Endothelial cell of umbilical vein (primary cell): ENCODE results near the gene MID2. TPM values are rescaled to one million over a fixed set of nuclear protein-coding genes. Genes with fewer than 3 reads are reported as not detected.

Experiments used
- BruUV-seq: library from RNA; stranded (reverse); fragments of 400-500 nt; replicated peaks from 2 replicates; lab custom pipeline; 2021; lab: Mats Ljungman, UMichigan
- CTCF ChIA-PET: fragments of 300-600, 350-600 bp; sonication (Branson Sonifier 250); formaldehyde crosslinking; loops from one replicate; lab custom pipeline; 2021; ENCODE audit warnings: antibody characterized with exemption, inconsistent platforms; lab: Charles Lee
- POLR2A ChIA-PET: fragments of 300-600, 350-600 bp; sonication (Branson Sonifier 250); formaldehyde crosslinking; loops from one replicate; lab custom pipeline; 2021; ENCODE audit warnings: antibody characterized with exemption, inconsistent platforms; lab: Charles Lee
- DNase-seq: peaks from one replicate; pipeline ENCODE4 v3.0.0-alpha.2; 2011; ENCODE audit warnings: low read depth, low spot score
- FAIRE-seq: peaks from 2 replicates; lab custom pipeline; 2011; peaks lifted over from hg19 to GRCh38; lab: Jason Lieb, UNC
- H2AFZ ChIP-seq: 2 replicates; pipeline ENCODE4 v1.6.0; 2012; ENCODE audit warnings: low read depth, low read length, control low read depth, inconsistent platforms
- H3K27ac ChIP-seq: 2 replicates; pipeline ENCODE4 v1.5.1; 2011; ENCODE audit warnings: low read depth, mild to moderate bottlenecking, control low read depth, low read length, moderate library complexity; ENCODE audit not compliant: insufficient read depth
- H3K27me3 ChIP-seq, 2 experiments: 2 replicates each; pipeline versions ENCODE4 v1.6.0 to v1.6.1; 2011; ENCODE audit warnings: low read length in 2 of 2, mixed read lengths in 1 of 2; ENCODE audit not compliant: control insufficient read depth in 2 of 2, insufficient read depth in 2 of 2
- H3K36me3 ChIP-seq, 2 experiments: 2 replicates in 1 of 2; 3 replicates in 1 of 2; pipeline ENCODE4 v1.5.1; 2011; ENCODE audit warnings: low read length in 2 of 2, mild to moderate bottlenecking in 1 of 2, moderate library complexity in 1 of 2; ENCODE audit not compliant: control insufficient read depth in 2 of 2, insufficient read depth in 2 of 2; ENCODE audit errors: extremely low read depth in 1 of 2
- H3K4me1 ChIP-seq: 3 replicates; pipeline ENCODE4 v1.5.1; 2011; ENCODE audit warnings: mild to moderate bottlenecking, low read length; ENCODE audit not compliant: control insufficient read depth, insufficient read depth; ENCODE audit errors: extremely low read depth
- H3K4me2 ChIP-seq: 2 replicates; pipeline ENCODE4 v1.6.1; 2011; ENCODE audit warnings: low read length, control low read depth, mixed read lengths; ENCODE audit not compliant: insufficient read depth
- H3K4me3 ChIP-seq, 3 experiments: fragments of 200-600 bp in 1 of 3; sonication (generic), shearing (Covaris generic) in 1 of 3; replicated peaks in 1 of 3; 2 replicates each; pipeline ENCODE4 v1.5.1; 2011 to 2016; ENCODE audit warnings: control low read depth in 3 of 3, low read length in 3 of 3, mild to moderate bottlenecking in 2 of 3, inconsistent platforms in 1 of 3, low read depth in 1 of 3, moderate library complexity in 1 of 3; ENCODE audit not compliant: insufficient read depth in 1 of 3
- H3K79me2 ChIP-seq: 2 replicates; pipeline ENCODE4 v1.6.0; 2012; ENCODE audit warnings: low read length, inconsistent platforms; ENCODE audit not compliant: control insufficient read depth, insufficient read depth
- H3K9ac ChIP-seq: replicated peaks from 2 replicates; pipeline ENCODE3; 2011; ENCODE audit warnings: low read length, control low read depth; ENCODE audit not compliant: insufficient read depth; ENCODE audit errors: extremely low read depth
- H3K9me1 ChIP-seq: replicated peaks from 3 replicates; pipeline ENCODE4 v1.6.0; 2011; ENCODE audit warnings: mild to moderate bottlenecking, low read length; ENCODE audit not compliant: control insufficient read depth, insufficient read depth; ENCODE audit errors: extremely low read depth
- H3K9me3 ChIP-seq: replicated peaks from 2 replicates; pipeline ENCODE4 v1.5.1; 2012; ENCODE audit warnings: low read length, inconsistent platforms; ENCODE audit not compliant: control insufficient read depth, insufficient read depth
- H4K20me1 ChIP-seq: replicated peaks from 2 replicates; pipeline ENCODE3; 2011; ENCODE audit warnings: mild to moderate bottlenecking, low read length; ENCODE audit not compliant: control insufficient read depth, insufficient read depth; ENCODE audit errors: extremely low read depth
- EZH2 ChIP-seq: IDR thresholded peaks from 2 replicates; pipeline ENCODE4 v1.6.1; 2012; ENCODE audit warnings: borderline replicate concordance, low read depth, mild to moderate bottlenecking, moderate library complexity, low read length, inconsistent platforms; ENCODE audit not compliant: severe bottlenecking
- FOS ChIP-seq: IDR thresholded peaks from 2 replicates; pipeline ENCODE4 v1.6.1; 2011; ENCODE audit warnings: mild to moderate bottlenecking, low read length, moderate library complexity, borderline replicate concordance; ENCODE audit not compliant: insufficient read depth
- GATA2 ChIP-seq: IDR thresholded peaks from 2 replicates; pipeline ENCODE4 v1.7.0; 2011; ENCODE audit warnings: low read depth, mild to moderate bottlenecking, moderate library complexity, mixed read lengths, low read length; ENCODE audit not compliant: insufficient read length, insufficient read depth
- JUN ChIP-seq: IDR thresholded peaks from 2 replicates; pipeline ENCODE4 v1.6.1; 2011; ENCODE audit warnings: borderline replicate concordance, low read depth; ENCODE audit not compliant: insufficient read length, insufficient read depth
- MYC ChIP-seq: IDR thresholded peaks from one replicate; pipeline ENCODE4 v1.6.1; 2011; ENCODE audit warnings: mild to moderate bottlenecking, low read depth, low read length
- POLR2A ChIP-seq: IDR thresholded peaks from 2 replicates; pipeline ENCODE4 v1.6.1; 2012; ENCODE audit warnings: low read depth, mild to moderate bottlenecking, control low read depth, low read length
- POLR2AphosphoS5 ChIP-seq: IDR thresholded peaks from 2 replicates; pipeline ENCODE4 v1.6.1; 2012; ENCODE audit warnings: low read depth, mild to moderate bottlenecking, control low read depth, low read length, moderate library complexity; ENCODE audit not compliant: insufficient read depth
- dilution Hi-C: fragments of 300-500 bp; cut with MboI; formaldehyde crosslinking; loops from one replicate; pipeline ENCODE4 v1.15.0; 2019; ENCODE audit warnings: low sequenced_read_pairs; ENCODE audit not compliant: extremely low pct_ligation_motif_present
- intact Hi-C: fragments of 100-400 bp; cut with micrococcal nuclease; formaldehyde crosslinking; loops from one replicate; pipeline ENCODE4 v1.10.0; 2022
- polyA plus RNA-seq, 4 experiments: library from polyadenylated mRNA; depleted of rRNA in 3 of 4; stranded (reverse) in 3 of 4; unstranded in 1 of 4; fragments of >200 nt; gene quantifications; 2 replicates each; pipeline versions ENCODE4 v1.2.1 to v1.2.3, GENCODE V29; 2011 to 2012; ENCODE audit warnings: missing spikeins in 1 of 4
- total RNA-seq: library from RNA; stranded (reverse); gene quantifications from 2 replicates; pipeline ENCODE4 v1.2.3, GENCODE V29; 2021
- TF ChIP-seq, protein P1 (sequence below): IDR thresholded peaks from 2 replicates; pipeline ENCODE4 v1.6.1; 2011; ENCODE audit not compliant: insufficient read depth, insufficient read length
- TF ChIP-seq, protein P2 (sequence below), 2 donors: IDR thresholded peaks; 1 replicate in 1 of 2; 2 replicates in 1 of 2; pipeline ENCODE4 v1.5.1; 2011; ENCODE audit warnings: low read length in 2 of 2, mild to moderate bottlenecking in 2 of 2, moderate library complexity in 2 of 2, control low read depth in 1 of 2, inconsistent platforms in 1 of 2, low read depth in 1 of 2; ENCODE audit not compliant: insufficient read depth in 1 of 2; ENCODE audit errors: extremely low read depth in 1 of 2

The MID2 gene
- total and polyA plus RNA-seq, 2 donors (not counting 3 experiments of a cell fraction or from before 2014, with no cell fraction given) = 16.4 to 25.3 TPM

DNA sequence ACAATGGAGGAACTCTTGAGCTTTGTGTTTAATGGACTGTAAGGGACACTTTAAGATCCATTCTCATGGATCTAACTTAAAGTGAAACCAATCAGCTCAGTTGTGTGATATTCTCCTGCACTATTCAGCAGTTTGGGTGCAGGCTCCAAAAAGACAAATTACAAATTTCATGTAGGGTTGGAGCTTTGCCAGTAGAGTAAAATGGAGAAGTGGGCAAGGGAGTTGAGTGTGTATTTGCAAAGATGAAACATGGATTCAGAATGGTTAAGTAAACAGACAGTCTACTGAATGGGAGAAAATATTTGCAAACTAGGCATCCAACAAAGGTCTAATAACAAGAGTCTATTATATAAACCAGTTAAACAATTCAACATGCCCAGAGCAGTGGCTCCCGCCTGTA is 21.2 kb upstream of the MID2 start:
- Histone ChIP-seq H3K36me3 (no peaks in the 10 kb centered on the region), H3K9ac (no peak overlapping the region), H3K9me1 (no peaks in the 10 kb centered on the region), H3K27me3 (no peaks in the 10 kb centered on the region), H3K4me3 (no peak overlapping the region), H3K27ac (no peak overlapping the region), H3K4me2 (no peak overlapping the region), H3K79me2 (no peaks in the 10 kb centered on the region), H3K4me1 (no peaks in the 10 kb centered on the region), H2AFZ (no peak overlapping the region), H3K9me3 (no peaks in the 10 kb centered on the region), H4K20me1 (no peaks in the 10 kb centered on the region)
- ChIA-PET CTCF (no interaction called here), POLR2A (no interaction called here)
- intact Hi-C loops = no loop called here
- no TSS peak for BruUV-seq
- no peak for TF ChIP-seq JUN
- TF ChIP-seq EZH2 = no peak
- no peak for TF ChIP-seq MYC
- TF ChIP-seq, protein P1, sequence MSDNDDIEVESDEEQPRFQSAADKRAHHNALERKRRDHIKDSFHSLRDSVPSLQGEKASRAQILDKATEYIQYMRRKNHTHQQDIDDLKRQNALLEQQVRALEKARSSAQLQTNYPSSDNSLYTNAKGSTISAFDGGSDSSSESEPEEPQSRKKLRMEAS = no peak
- TF ChIP-seq FOS = no peak
- no peak for TF ChIP-seq GATA2
- DNase-seq (no peak), FAIRE-seq (no peak)
- dilution Hi-C loops = no loop called here

DNA sequence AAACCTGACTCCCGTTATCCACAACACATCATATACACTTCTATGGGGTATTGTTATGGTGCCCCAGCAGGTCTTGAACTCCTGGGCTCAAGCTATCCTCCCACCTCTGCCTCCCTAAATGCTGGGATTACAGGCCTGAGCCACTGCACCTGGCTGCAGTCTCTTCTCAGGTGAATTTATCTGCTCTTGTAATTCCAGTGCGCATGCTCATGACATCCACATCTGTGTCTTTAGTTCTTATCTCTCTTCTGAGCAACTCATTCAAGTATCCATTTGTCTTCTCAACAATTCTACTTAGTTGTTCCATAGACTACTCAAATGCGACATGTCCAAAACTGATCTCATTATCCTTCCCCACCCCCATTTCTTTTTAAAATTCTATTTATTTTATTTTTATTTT is 20.5 kb upstream of the MID2 start:
- dilution Hi-C loops = no loop called here
- ChIA-PET CTCF (no interaction called here), POLR2A (no interaction called here)
- no peak overlapping the region for H2AFZ ChIP-seq
- intact Hi-C loops = no loop called here
- H3K27me3 ChIP-seq = no peaks in the 10 kb centered on the region
- H4K20me1 ChIP-seq = no peaks in the 10 kb centered on the region
- H3K9ac ChIP-seq = no peak overlapping the region
- H3K4me3 ChIP-seq = no peak overlapping the region
- H3K9me3 ChIP-seq = no peaks in the 10 kb centered on the region
- H3K4me1 ChIP-seq = no peaks in the 10 kb centered on the region
- H3K79me2 ChIP-seq = no peaks in the 10 kb centered on the region
- no peak for FAIRE-seq
- no peak overlapping the region for H3K27ac ChIP-seq
- DNase-seq = no peak
- no peaks in the 10 kb centered on the region for H3K36me3 ChIP-seq
- no peak overlapping the region for H3K4me2 ChIP-seq
- TF ChIP-seq MYC (no peak), EZH2 (no peak), POLR2AphosphoS5 (no peak), POLR2A (no peak), JUN (no peak), FOS (no peak), GATA2 (no peak)
- TF ChIP-seq, protein P1 = no peak
- TF ChIP-seq, protein P2, sequence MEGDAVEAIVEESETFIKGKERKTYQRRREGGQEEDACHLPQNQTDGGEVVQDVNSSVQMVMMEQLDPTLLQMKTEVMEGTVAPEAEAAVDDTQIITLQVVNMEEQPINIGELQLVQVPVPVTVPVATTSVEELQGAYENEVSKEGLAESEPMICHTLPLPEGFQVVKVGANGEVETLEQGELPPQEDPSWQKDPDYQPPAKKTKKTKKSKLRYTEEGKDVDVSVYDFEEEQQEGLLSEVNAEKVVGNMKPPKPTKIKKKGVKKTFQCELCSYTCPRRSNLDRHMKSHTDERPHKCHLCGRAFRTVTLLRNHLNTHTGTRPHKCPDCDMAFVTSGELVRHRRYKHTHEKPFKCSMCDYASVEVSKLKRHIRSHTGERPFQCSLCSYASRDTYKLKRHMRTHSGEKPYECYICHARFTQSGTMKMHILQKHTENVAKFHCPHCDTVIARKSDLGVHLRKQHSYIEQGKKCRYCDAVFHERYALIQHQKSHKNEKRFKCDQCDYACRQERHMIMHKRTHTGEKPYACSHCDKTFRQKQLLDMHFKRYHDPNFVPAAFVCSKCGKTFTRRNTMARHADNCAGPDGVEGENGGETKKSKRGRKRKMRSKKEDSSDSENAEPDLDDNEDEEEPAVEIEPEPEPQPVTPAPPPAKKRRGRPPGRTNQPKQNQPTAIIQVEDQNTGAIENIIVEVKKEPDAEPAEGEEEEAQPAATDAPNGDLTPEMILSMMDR (IDR thresholded peaks at IDR 0.05; ENCODE audit: extremely low read depth in 1 of 2, insufficient read depth in 1 of 2, low read depth in 1 of 2, low read length in 2 of 2) = no peak
- H3K9me1 ChIP-seq = no peaks in the 10 kb centered on the region
- BruUV-seq = no TSS peak
